LHCN-M2 (cell line): ENCODE measurements around the gene GPR25. TPM values are rescaled to one million over a fixed set of nuclear protein-coding genes. Genes with fewer than 3 reads are reported as not detected.
A peak's percentile ranks its signal among the peaks of the same experiment; 100 is the strongest.

Experiments used
- DNase-seq: peaks from one replicate; pipeline ENCODE4 v3.0.0-alpha.2; 2012; ENCODE audit warnings: low read depth
- total RNA-seq: library from RNA; depleted of rRNA; stranded (reverse); fragments of >200 nt; gene quantifications from 2 replicates; pipeline ENCODE4 v1.2.3, GENCODE V29; 2014

The GPR25 gene
- total RNA-seq, 1 experiment from 2014 or later = not detected

GRCh38 chr1:200894712-200895442, 22.1 kb downstream of the GPR25 start, which contains the start of gene INAVA:
Gene INAVA, plus strand, starts transcription at chr1:200894900. Its CDS starts 3,501 bp downstream, at chr1:200898401.
- DNase-seq = no peak

- no peak for DNase-seq
These were observed 22.6 kb downstream of the GPR25 start for GRCh38 chr1:200895443-200895789.

- no peak for DNase-seq
These were observed 23.2 kb downstream of the GPR25 start for GRCh38 chr1:200895801-200896530.

- DNase-seq = no peak
These were observed 23.9 kb downstream of the GPR25 start for GRCh38 chr1:200896531-200897196.

- DNase-seq = no peak
These were observed 24.5 kb downstream of the GPR25 start for GRCh38 chr1:200897259-200897658.

GRCh38 chr1:200899015-200899386, 26.2 kb downstream of the GPR25 start:
- no peak for DNase-seq

GRCh38 chr1:200899451-200899915, 26.7 kb downstream of the GPR25 start:
- DNase-seq = no peak

- no peak for DNase-seq
These were observed 27.4 kb downstream of the GPR25 start for GRCh38 chr1:200899954-200900867.

GRCh38 chr1:200900877-200901276, 28.1 kb downstream of the GPR25 start:
- DNase-seq = no peak

- no peak for DNase-seq
These were observed 28.6 kb downstream of the GPR25 start for GRCh38 chr1:200901350-200901749.

GRCh38 chr1:200901796-200902444, 29.1 kb downstream of the GPR25 start:
- DNase-seq = no peak

GRCh38 chr1:200903793-200904192, 31.0 kb downstream of the GPR25 start:
- no peak for DNase-seq

GRCh38 chr1:200904772-200905171, 32.0 kb downstream of the GPR25 start:
- DNase-seq = no peak

GRCh38 chr1:200905411-200906052, 32.8 kb downstream of the GPR25 start:
- no peak for DNase-seq

- no peak for DNase-seq
These were observed 33.7 kb downstream of the GPR25 start for GRCh38 chr1:200906491-200906890.

- DNase-seq = peak; percentile 15
These were observed 34.9 kb downstream of the GPR25 start for GRCh38 chr1:200907611-200908097.

- DNase-seq = no peak
These were observed 35.5 kb downstream of the GPR25 start for GRCh38 chr1:200908191-200908868.

GRCh38 chr1:200909071-200909470, 36.3 kb downstream of the GPR25 start:
- no peak for DNase-seq

- DNase-seq = no peak
These were observed 37.0 kb downstream of the GPR25 start for GRCh38 chr1:200909757-200910239.
